Activated CD4-positive, alpha-beta memory T cell treated with anti-CD3 and anti-CD28 coated beads for 36 hours (primary cell): ENCODE measurements around the gene CDK9. TPM values are rescaled to one million over a fixed set of nuclear protein-coding genes. Genes with fewer than 3 reads are reported as not detected.

Source experiments
- CTCF ChIA-PET: fragments of 350-600 bp; sonication (Branson Sonifier 250); formaldehyde crosslinking; loops from one replicate; lab custom pipeline; 2021; ENCODE audit warnings: antibody characterized with exemption, inconsistent platforms; lab: Charles Lee
- POLR2A ChIA-PET: fragments of 350-600 bp; sonication (Branson Sonifier 250); formaldehyde crosslinking; loops from one replicate; lab custom pipeline; 2021; ENCODE audit warnings: antibody characterized with exemption; lab: Charles Lee
- DNase-seq: peaks from one replicate; pipeline ENCODE4 v3.0.0-alpha.2; 2020
- H3K27ac Mint-ChIP-seq: one replicate; pipeline ENCODE4 v1.8.0; 2021; ENCODE audit warnings: mixed read lengths
- H3K27me3 Mint-ChIP-seq: one replicate; pipeline ENCODE4 v1.8.0; 2021; ENCODE audit warnings: mixed read lengths
- H3K36me3 Mint-ChIP-seq: one replicate; pipeline ENCODE4 v1.8.0; 2021; ENCODE audit warnings: mixed read lengths
- H3K4me1 Mint-ChIP-seq: one replicate; pipeline ENCODE4 v1.8.0; 2021; ENCODE audit warnings: low read depth, mixed read lengths
- H3K4me3 Mint-ChIP-seq: one replicate; pipeline ENCODE4 v1.8.0; 2021; ENCODE audit warnings: mild to moderate bottlenecking, mixed read lengths
- H3K9me3 Mint-ChIP-seq: one replicate; pipeline ENCODE4 v1.8.0; 2021; ENCODE audit warnings: mixed read lengths
- intact Hi-C: fragments of 100-400 bp; cut with micrococcal nuclease; formaldehyde crosslinking; loops from one replicate; pipeline ENCODE4 v1.15.1; 2023
- total RNA-seq, 2 experiments: library from RNA; stranded (reverse); gene quantifications; one replicate each; pipeline ENCODE4 v1.2.3, GENCODE V29; 2021

Gene CDK9
- total RNA-seq, 2 experiments from 2014 or later: 99.4 to 99.6 TPM

GRCh38 chr9:127763918-127764384 is 21.9 kb upstream of the CDK9 start:
- H3K9me3 Mint-ChIP-seq: no peaks in the 10 kb centered on the region
- peak overlapping the region; percentile 23 for H3K27ac Mint-ChIP-seq
- H3K4me1 Mint-ChIP-seq: peaks cover 41% of the 10 kb centered on the region
- intact Hi-C loops: no loop called here
- no peaks in the 10 kb centered on the region for H3K27me3 Mint-ChIP-seq
- POLR2A ChIA-PET: no interaction called here
- H3K36me3 Mint-ChIP-seq: peaks cover 23% of the 10 kb centered on the region
- H3K4me3 Mint-ChIP-seq: no peak overlapping the region
- CTCF ChIA-PET: interaction anchor here (0.6 to 11.7 kb wide), 10 partner anchors 14 to 560 kb away, joined by 3 to 131 read pairs (median 5); partner anchors contain the start of genes CDK9, SH2D3C and ST6GALNAC4
- DNase-seq: peak; percentile 61

- no peak overlapping the region for H3K27ac Mint-ChIP-seq
Observed at GRCh38 chr9:127765418-127765817, 20.4 kb upstream of the CDK9 start.

GRCh38 chr9:127767410-127767809 is 18.4 kb upstream of the CDK9 start:
- DNase-seq: peak; percentile 26
- Mint-ChIP-seq H3K9me3 (no peaks in the 10 kb centered on the region), H3K27ac (peak overlapping the region; percentile 92), H3K4me3 (peak overlapping the region; percentile 13), H3K27me3 (no peaks in the 10 kb centered on the region), H3K36me3 (peaks cover 31% of the 10 kb centered on the region), H3K4me1 (peaks cover 68% of the 10 kb centered on the region)
- ChIA-PET POLR2A (interaction anchor here (1.8 to 2.7 kb wide), 2 partner anchors 11 to 18 kb away, joined by 7 to 10 read pairs; partner anchors contain the start of genes CDK9 and SH2D3C), CTCF (interaction anchor here (0.7 to 11.7 kb wide), 7 partner anchors 11 to 154 kb away, joined by 3 to 131 read pairs (median 8); partner anchors contain the start of genes CDK9, SH2D3C and TOR2A)
- intact Hi-C loops: no loop called here

More at GRCh38 chr9:127765418-127765817, 20.4 kb upstream of the CDK9 start:
- H3K9me3 Mint-ChIP-seq: no peaks in the 10 kb centered on the region
- DNase-seq: no peak
- ChIA-PET CTCF (interaction anchor here (0.6 to 11.7 kb wide), 6 partner anchors 12 to 156 kb away, joined by 3 to 131 read pairs (median 6); partner anchors contain the start of genes CDK9 and TOR2A), POLR2A (interaction anchor here (0.8 kb wide), 1 partner anchor 21 kb away, joined by 3 read pairs; no protein-coding TSS in a partner anchor)
- H3K36me3 Mint-ChIP-seq: peaks cover 28% of the 10 kb centered on the region
- H3K4me1 Mint-ChIP-seq: peaks cover 54% of the 10 kb centered on the region
- H3K4me3 Mint-ChIP-seq: no peak overlapping the region
- no peaks in the 10 kb centered on the region for H3K27me3 Mint-ChIP-seq
- intact Hi-C loops: no loop called here

- peak overlapping the region; percentile 92 for H3K27ac Mint-ChIP-seq
- H3K36me3 Mint-ChIP-seq: peaks cover 31% of the 10 kb centered on the region
- intact Hi-C loops: no loop called here
- H3K9me3 Mint-ChIP-seq: no peaks in the 10 kb centered on the region
- DNase-seq: no peak
- H3K27me3 Mint-ChIP-seq: no peaks in the 10 kb centered on the region
- no peak overlapping the region for H3K4me3 Mint-ChIP-seq
- peaks cover 68% of the 10 kb centered on the region for H3K4me1 Mint-ChIP-seq
- POLR2A ChIA-PET: interaction anchor here (1.8 to 2.7 kb wide), 2 partner anchors 11 to 17 kb away, joined by 7 to 10 read pairs; partner anchors contain the start of genes CDK9 and SH2D3C
- CTCF ChIA-PET: interaction anchor here (1.0 to 11.7 kb wide), 5 partner anchors 17 to 154 kb away, joined by 3 to 131 read pairs (median 10); partner anchors contain the start of genes CDK9 and TOR2A
Observed at GRCh38 chr9:127767909-127768331, 17.9 kb upstream of the CDK9 start.

GRCh38 chr9:127768698-127769097 is 17.1 kb upstream of the CDK9 start:
- intact Hi-C loops: no loop called here
- peak overlapping the region; percentile 73 for H3K27ac Mint-ChIP-seq
- H3K4me1 Mint-ChIP-seq: peaks cover 62% of the 10 kb centered on the region
- no peak for DNase-seq
- CTCF ChIA-PET: interaction anchor here (1.2 to 11.7 kb wide), 5 partner anchors 16 to 153 kb away, joined by 3 to 131 read pairs (median 29); partner anchors contain the start of genes CDK9 and TOR2A
- no peaks in the 10 kb centered on the region for H3K9me3 Mint-ChIP-seq
- no peaks in the 10 kb centered on the region for H3K27me3 Mint-ChIP-seq
- POLR2A ChIA-PET: interaction anchor here (2.7 to 3.3 kb wide), 2 partner anchors 10 to 17 kb away, joined by 10 to 19 read pairs; partner anchors contain the start of genes CDK9 and SH2D3C
- H3K36me3 Mint-ChIP-seq: peaks cover 32% of the 10 kb centered on the region
- no peak overlapping the region for H3K4me3 Mint-ChIP-seq

GRCh38 chr9:127769101-127769500 is 16.7 kb upstream of the CDK9 start:
- no peak for DNase-seq
- intact Hi-C loops: no loop called here
- Mint-ChIP-seq H3K27ac (peak overlapping the region; percentile 73), H3K4me1 (peaks cover 61% of the 10 kb centered on the region), H3K4me3 (no peak overlapping the region), H3K27me3 (no peaks in the 10 kb centered on the region), H3K36me3 (peaks cover 35% of the 10 kb centered on the region), H3K9me3 (no peaks in the 10 kb centered on the region)
- POLR2A ChIA-PET: interaction anchor here (2.7 to 3.3 kb wide), 2 partner anchors 10 to 16 kb away, joined by 10 to 19 read pairs; partner anchors contain the start of genes CDK9 and SH2D3C
- CTCF ChIA-PET: interaction anchor here (1.2 to 11.7 kb wide), 6 partner anchors 10 to 152 kb away, joined by 3 to 131 read pairs (median 19); partner anchors contain the start of genes CDK9, SH2D3C and TOR2A

- H3K27ac Mint-ChIP-seq: peak overlapping the region; percentile 85
- no peaks in the 10 kb centered on the region for H3K27me3 Mint-ChIP-seq
- H3K36me3 Mint-ChIP-seq: peaks cover 36% of the 10 kb centered on the region
- intact Hi-C loops: loop anchor here (2.0 to 10.0 kb wide), 3 partner anchors 33 to 295 kb away; partner anchors contain the start of genes FPGS, NAIF1 and SLC25A25
- peak overlapping the region; percentile 89 for H3K4me3 Mint-ChIP-seq
- CTCF ChIA-PET: interaction anchor here (0.8 to 11.7 kb wide), 8 partner anchors 9 to 180 kb away, joined by 3 to 131 read pairs (median 7); partner anchors contain the start of genes CDK9, SH2D3C and TOR2A
- POLR2A ChIA-PET: interaction anchor here (0.6 to 3.3 kb wide), 6 partner anchors 9 to 451 kb away, joined by 5 to 19 read pairs (median 6); partner anchors contain the start of genes FPGS and SH2D3C
- peaks cover 60% of the 10 kb centered on the region for H3K4me1 Mint-ChIP-seq
- no peaks in the 10 kb centered on the region for H3K9me3 Mint-ChIP-seq
- DNase-seq: no peak
Observed at GRCh38 chr9:127769929-127770582, 15.8 kb upstream of the CDK9 start.

- Mint-ChIP-seq H3K36me3 (peaks cover 35% of the 10 kb centered on the region), H3K9me3 (no peaks in the 10 kb centered on the region), H3K27ac (peak overlapping the region; percentile 85), H3K4me3 (peak overlapping the region; percentile 89), H3K27me3 (no peaks in the 10 kb centered on the region), H3K4me1 (peaks cover 55% of the 10 kb centered on the region)
- intact Hi-C loops: loop anchor here (2.0 to 10.0 kb wide), 3 partner anchors 32 to 294 kb away; partner anchors contain the start of genes FPGS, NAIF1 and SLC25A25
- CTCF ChIA-PET: interaction anchor here (0.6 to 11.7 kb wide), 11 partner anchors 8 to 266 kb away, joined by 3 to 131 read pairs (median 5); partner anchors contain the start of genes CDK9, SH2D3C and TOR2A
- no peak for DNase-seq
- POLR2A ChIA-PET: interaction anchor here (0.6 to 3.3 kb wide), 9 partner anchors 8 to 451 kb away, joined by 3 to 19 read pairs (median 6); partner anchors contain the start of genes FPGS, SH2D3C and TOR2A
Observed at GRCh38 chr9:127770583-127770904, 15.3 kb upstream of the CDK9 start.

- Mint-ChIP-seq H3K27me3 (no peaks in the 10 kb centered on the region), H3K27ac (peak overlapping the region; percentile 85), H3K36me3 (peaks cover 32% of the 10 kb centered on the region), H3K4me3 (peak overlapping the region; percentile 89), H3K4me1 (peaks cover 56% of the 10 kb centered on the region), H3K9me3 (no peaks in the 10 kb centered on the region)
- intact Hi-C loops: loop anchor here (1.0 to 10.0 kb wide), 6 partner anchors 14 to 294 kb away; partner anchors contain the start of genes FPGS, NAIF1, PTRH1 and SLC25A25
- peak; percentile 99 for DNase-seq
- ChIA-PET CTCF (interaction anchor here (0.6 to 11.7 kb wide), 10 partner anchors 8 to 267 kb away, joined by 3 to 131 read pairs (median 6); partner anchors contain the start of genes CDK9, SH2D3C and TOR2A), POLR2A (interaction anchor here (0.6 to 3.3 kb wide), 10 partner anchors 8 to 321 kb away, joined by 3 to 19 read pairs (median 6); partner anchors contain the start of genes CDK9, FPGS, SH2D3C and TOR2A)
Observed at GRCh38 chr9:127770905-127771569, 14.8 kb upstream of the CDK9 start.

- H3K9me3 Mint-ChIP-seq: no peaks in the 10 kb centered on the region
- intact Hi-C loops: loop anchor here (1.0 to 10.0 kb wide), 6 partner anchors 14 to 293 kb away; partner anchors contain the start of genes FPGS, NAIF1, PTRH1 and SLC25A25
- POLR2A ChIA-PET: interaction anchor here (0.8 to 3.3 kb wide), 9 partner anchors 7 to 321 kb away, joined by 3 to 19 read pairs (median 6); partner anchors contain the start of genes CDK9, FPGS, SH2D3C and TOR2A
Observed at GRCh38 chr9:127771570-127772189, 14.2 kb upstream of the CDK9 start.

More at GRCh38 chr9:127771570-127772189, 14.2 kb upstream of the CDK9 start:
- Mint-ChIP-seq H3K4me3 (peak overlapping the region; percentile 89), H3K36me3 (peaks cover 32% of the 10 kb centered on the region), H3K27me3 (no peaks in the 10 kb centered on the region), H3K27ac (peak overlapping the region; percentile 85), H3K4me1 (peaks cover 60% of the 10 kb centered on the region)
- no peak for DNase-seq
- CTCF ChIA-PET: interaction anchor here (0.7 to 11.7 kb wide), 8 partner anchors 9 to 156 kb away, joined by 3 to 131 read pairs (median 9); partner anchors contain the start of genes CDK9 and TOR2A
